CD4-positive, CD25-positive, alpha-beta regulatory T cell (primary cell): Measurements from ENCODE around the gene DBF4. TPM values are rescaled to one million over a fixed set of nuclear protein-coding genes. Genes with fewer than 3 reads are reported as not detected.
"Not testable (repeated sequence)": the region's sequence is repeated elsewhere in the genome, so short reads cannot be mapped to it uniquely, and the experiment has no call there.

Source experiments
- ATAC-seq, 2 donors: fragments of 150-1000 bp; cut with Tn5 transposase; one replicate each; pipeline ENCODE4 v1.10.0; 2021; ENCODE audit warnings: low read depth in 2 of 2, moderate number of reproducible peaks in 2 of 2, moderate library complexity in 1 of 2
- DNase-seq, 3 donors: peaks; one replicate each; pipeline versions ENCODE4 v3.0.0 to v3.0.0-alpha.2; 2012 to 2022; ENCODE audit warnings: mixed read lengths in 1 of 3
- H3K27ac ChIP-seq: one replicate; pipeline ENCODE4 v1.7.0; 2013; ENCODE audit warnings: mild to moderate bottlenecking, low read length; ENCODE audit not compliant: insufficient read depth, poor library complexity, severe bottlenecking
- H3K27me3 ChIP-seq: one replicate; pipeline ENCODE4 v1.7.0; 2013; ENCODE audit warnings: low read length; ENCODE audit not compliant: control insufficient read depth, insufficient read depth
- H3K36me3 ChIP-seq: one replicate; pipeline ENCODE4 v1.7.0; 2013; ENCODE audit warnings: mild to moderate bottlenecking, low read length, moderate library complexity; ENCODE audit not compliant: control insufficient read depth, insufficient read depth
- H3K4me1 ChIP-seq: 2 replicates; pipeline ENCODE4 v1.7.0; 2013; ENCODE audit warnings: mild to moderate bottlenecking, low read length; ENCODE audit not compliant: insufficient read depth, control insufficient read depth, poor library complexity, severe bottlenecking
- H3K4me3 ChIP-seq: one replicate; pipeline ENCODE4 v1.7.0; 2013; ENCODE audit warnings: low read depth, mild to moderate bottlenecking, low read length, moderate library complexity
- H3K9me3 ChIP-seq, 2 experiments: 1 replicate in 1 of 2; 2 replicates in 1 of 2; pipeline ENCODE4 v1.7.0; 2013; ENCODE audit warnings: low read length in 2 of 2, mild to moderate bottlenecking in 1 of 2, moderate library complexity in 1 of 2; ENCODE audit not compliant: control insufficient read depth in 2 of 2
- H3K27ac Mint-ChIP-seq, 3 donors: one replicate each; pipeline ENCODE4 v1.8.0; 2020 to 2022; ENCODE audit warnings: mild to moderate bottlenecking in 3 of 3, mixed read lengths in 3 of 3, moderate library complexity in 2 of 3
- H3K27me3 Mint-ChIP-seq: one replicate; pipeline ENCODE4 v1.8.0; 2022; ENCODE audit warnings: mild to moderate bottlenecking, mixed read lengths
- H3K36me3 Mint-ChIP-seq: one replicate; pipeline ENCODE4 v1.8.0; 2020; ENCODE audit warnings: mixed read lengths
- H3K4me1 Mint-ChIP-seq, 4 donors: one replicate each; pipeline ENCODE4 v1.8.0; 2020 to 2022; ENCODE audit warnings: mixed read lengths in 4 of 4, mild to moderate bottlenecking in 1 of 4
- H3K4me3 Mint-ChIP-seq, 4 donors: one replicate each; pipeline ENCODE4 v1.8.0; 2020 to 2022; ENCODE audit warnings: mild to moderate bottlenecking in 4 of 4, mixed read lengths in 4 of 4, moderate library complexity in 3 of 4
- H3K9me3 Mint-ChIP-seq, 7 donors: one replicate each; pipeline ENCODE4 v1.8.0; 2020 to 2022; ENCODE audit warnings: mixed read lengths in 7 of 7, mild to moderate bottlenecking in 3 of 7, moderate library complexity in 2 of 7
- polyA plus RNA-seq, 4 donors: library from polyadenylated mRNA; unstranded; fragments of 300-500 nt; fragmentation: Illumina TruSeq; gene quantifications; one replicate each; pipeline ENCODE4 v1.2.3, GENCODE V29; 2021
- total RNA-seq: library from RNA; stranded (reverse); gene quantifications from one replicate; pipeline ENCODE4 v1.2.3, GENCODE V29; 2022

The DBF4 gene
- total and polyA plus RNA-seq, 5 donors from 2014 or later: 41.2 to 65.1 (median 44.7) TPM

- H3K4me1 Mint-ChIP-seq: no peaks in the 10 kb centered on the region
- H3K36me3 Mint-ChIP-seq: no peaks in the 10 kb centered on the region
- Histone ChIP-seq H3K36me3 (no peaks in the 10 kb centered on the region), H3K27me3 (peaks cover 8% of the 10 kb centered on the region), H3K27ac (no peak overlapping the region), H3K4me1 (no peaks in the 10 kb centered on the region), H3K9me3 (no peaks in the 10 kb centered on the region), H3K4me3 (no peak overlapping the region)
- no peak overlapping the region for H3K27ac Mint-ChIP-seq
- no peak overlapping the region for H3K4me3 Mint-ChIP-seq
- peaks cover 23% of the 10 kb centered on the region for H3K27me3 Mint-ChIP-seq
- no peak for DNase-seq
- no peak for ATAC-seq
- no peaks in the 10 kb centered on the region for H3K9me3 Mint-ChIP-seq
Observed at GRCh38 chr7:87920578-87920977, 44.3 kb downstream of the DBF4 start.

GRCh38 chr7:87922759-87923395 lies 46.6 kb downstream of the DBF4 start:
- H3K4me3 Mint-ChIP-seq, H3K36me3 Mint-ChIP-seq, ATAC-seq, H3K4me3 ChIP-seq, H3K36me3 ChIP-seq, DNase-seq, H3K9me3 ChIP-seq, H3K27ac Mint-ChIP-seq, H3K27me3 ChIP-seq, H3K4me1 ChIP-seq, H3K9me3 Mint-ChIP-seq, H3K27ac ChIP-seq, H3K4me1 Mint-ChIP-seq: not testable (repeated sequence)
- peaks cover 17% of the 10 kb centered on the region for H3K27me3 Mint-ChIP-seq

GRCh38 chr7:87926581-87927461 lies 50.5 kb downstream of the DBF4 start:
- no peak overlapping the region for H3K4me3 Mint-ChIP-seq
- no peaks in the 10 kb centered on the region for H3K9me3 Mint-ChIP-seq
- no peaks in the 10 kb centered on the region for H3K9me3 ChIP-seq
- DNase-seq (peak in 1 of 3 donors; percentile 7), ATAC-seq (no peak)
- no peaks in the 10 kb centered on the region for H3K36me3 Mint-ChIP-seq
- H3K27me3 Mint-ChIP-seq: peaks cover 18% of the 10 kb centered on the region
- H3K27me3 ChIP-seq: no peaks in the 10 kb centered on the region
- no peaks in the 10 kb centered on the region for H3K36me3 ChIP-seq
- H3K4me3 ChIP-seq: no peak overlapping the region
- H3K27ac ChIP-seq: no peak overlapping the region
- H3K27ac Mint-ChIP-seq: no peak overlapping the region
- no peaks in the 10 kb centered on the region for H3K4me1 Mint-ChIP-seq
- H3K4me1 ChIP-seq: no peaks in the 10 kb centered on the region

- H3K9me3 ChIP-seq: no peaks in the 10 kb centered on the region
- Mint-ChIP-seq H3K27ac (peak overlapping the region in 1 of 3 donors; percentile 75), H3K27me3 (peaks cover 29% of the 10 kb centered on the region), H3K9me3 (peaks cover 0 to 1% (median 0%) of the 10 kb centered on the region in 7 donors), H3K4me1 (peaks cover 4 to 16% (median 11%) of the 10 kb centered on the region in 4 donors), H3K36me3 (peaks cover 6% of the 10 kb centered on the region), H3K4me3 (peak overlapping the region; percentile 81 to 96 (median 90))
- H3K4me3 ChIP-seq: peak overlapping the region; percentile 76
- H3K27me3 ChIP-seq: peaks cover 2% of the 10 kb centered on the region
- peak overlapping the region; percentile 19 for H3K27ac ChIP-seq
- ATAC-seq (peak; percentile 18 to 46), DNase-seq (no peak)
- H3K36me3 ChIP-seq: no peaks in the 10 kb centered on the region
- peaks cover 14% of the 10 kb centered on the region for H3K4me1 ChIP-seq
Observed at GRCh38 chr7:87933605-87933952, 57.3 kb downstream of the DBF4 start.

- Mint-ChIP-seq H3K36me3 (peaks cover 10% of the 10 kb centered on the region), H3K4me1 (peaks cover 4 to 16% (median 12%) of the 10 kb centered on the region in 4 donors), H3K27me3 (peaks cover 29% of the 10 kb centered on the region), H3K27ac (peak within 1 kb of the TSS in 2 of 3 donors; percentile 44 to 75), H3K9me3 (peaks cover 0 to 1% (median 0%) of the 10 kb centered on the region in 7 donors), H3K4me3 (peak within 1 kb of the TSS; percentile 81 to 96 (median 90))
- H3K27me3 ChIP-seq: peaks cover 2% of the 10 kb centered on the region
- no peaks in the 10 kb centered on the region for H3K9me3 ChIP-seq
- peak within 1 kb of the TSS; percentile 19 for H3K27ac ChIP-seq
- H3K4me1 ChIP-seq: peaks cover 14% of the 10 kb centered on the region
- H3K36me3 ChIP-seq: no peaks in the 10 kb centered on the region
- ATAC-seq: peak; percentile 92 to 95
- DNase-seq: peak; percentile 61 to 91 (median 77)
- H3K4me3 ChIP-seq: peak within 1 kb of the TSS; percentile 76
Observed at GRCh38 chr7:87933953-87934698, 57.8 kb downstream of the DBF4 start, which contains the start of gene ADAM22. ADAM22 (plus strand) TSS chr7:87934251; CDS start chr7:87934466, 215 bp downstream.

GRCh38 chr7:87934699-87935383 lies 58.5 kb downstream of the DBF4 start:
- H3K27ac ChIP-seq: no peak overlapping the region
- H3K27me3 Mint-ChIP-seq: peaks cover 29% of the 10 kb centered on the region
- peak overlapping the region; percentile 81 to 96 (median 90) for H3K4me3 Mint-ChIP-seq
- peak overlapping the region in 1 of 3 donors; percentile 44 for H3K27ac Mint-ChIP-seq
- DNase-seq (peak in 1 of 3 donors; percentile 32), ATAC-seq (no peak)
- peaks cover 11% of the 10 kb centered on the region for H3K36me3 Mint-ChIP-seq
- H3K4me3 ChIP-seq: peak overlapping the region; percentile 69
- no peaks in the 10 kb centered on the region for H3K9me3 ChIP-seq
- H3K4me1 ChIP-seq: peaks cover 14% of the 10 kb centered on the region
- H3K27me3 ChIP-seq: peaks cover 2% of the 10 kb centered on the region
- no peaks in the 10 kb centered on the region for H3K36me3 ChIP-seq
- peaks cover 0 to 1% (median 0%) of the 10 kb centered on the region in 7 donors for H3K9me3 Mint-ChIP-seq
- H3K4me1 Mint-ChIP-seq: peaks cover 4 to 16% (median 12%) of the 10 kb centered on the region in 4 donors

- H3K9me3 Mint-ChIP-seq: peaks cover 0 to 1% (median 0%) of the 10 kb centered on the region in 7 donors
- H3K4me3 ChIP-seq: peak overlapping the region; percentile 37
- peak overlapping the region; percentile 73 to 91 (median 85) for H3K4me3 Mint-ChIP-seq
- no peak overlapping the region for H3K27ac ChIP-seq
- DNase-seq: no peak
- H3K27ac Mint-ChIP-seq: peak overlapping the region in 1 of 3 donors; percentile 44
- no peak for ATAC-seq
- H3K27me3 ChIP-seq: peaks cover 2% of the 10 kb centered on the region
- H3K36me3 Mint-ChIP-seq: peaks cover 11% of the 10 kb centered on the region
- peaks cover 29% of the 10 kb centered on the region for H3K27me3 Mint-ChIP-seq
- H3K9me3 ChIP-seq: no peaks in the 10 kb centered on the region
- no peaks in the 10 kb centered on the region for H3K36me3 ChIP-seq
- H3K4me1 Mint-ChIP-seq: peaks cover 4 to 16% (median 12%) of the 10 kb centered on the region in 4 donors
- peaks cover 14% of the 10 kb centered on the region for H3K4me1 ChIP-seq
Observed at GRCh38 chr7:87935384-87935706, 59.1 kb downstream of the DBF4 start.
